Measurements from ENCODE around the gene ASB18.

The ASB18 gene

DNA sequence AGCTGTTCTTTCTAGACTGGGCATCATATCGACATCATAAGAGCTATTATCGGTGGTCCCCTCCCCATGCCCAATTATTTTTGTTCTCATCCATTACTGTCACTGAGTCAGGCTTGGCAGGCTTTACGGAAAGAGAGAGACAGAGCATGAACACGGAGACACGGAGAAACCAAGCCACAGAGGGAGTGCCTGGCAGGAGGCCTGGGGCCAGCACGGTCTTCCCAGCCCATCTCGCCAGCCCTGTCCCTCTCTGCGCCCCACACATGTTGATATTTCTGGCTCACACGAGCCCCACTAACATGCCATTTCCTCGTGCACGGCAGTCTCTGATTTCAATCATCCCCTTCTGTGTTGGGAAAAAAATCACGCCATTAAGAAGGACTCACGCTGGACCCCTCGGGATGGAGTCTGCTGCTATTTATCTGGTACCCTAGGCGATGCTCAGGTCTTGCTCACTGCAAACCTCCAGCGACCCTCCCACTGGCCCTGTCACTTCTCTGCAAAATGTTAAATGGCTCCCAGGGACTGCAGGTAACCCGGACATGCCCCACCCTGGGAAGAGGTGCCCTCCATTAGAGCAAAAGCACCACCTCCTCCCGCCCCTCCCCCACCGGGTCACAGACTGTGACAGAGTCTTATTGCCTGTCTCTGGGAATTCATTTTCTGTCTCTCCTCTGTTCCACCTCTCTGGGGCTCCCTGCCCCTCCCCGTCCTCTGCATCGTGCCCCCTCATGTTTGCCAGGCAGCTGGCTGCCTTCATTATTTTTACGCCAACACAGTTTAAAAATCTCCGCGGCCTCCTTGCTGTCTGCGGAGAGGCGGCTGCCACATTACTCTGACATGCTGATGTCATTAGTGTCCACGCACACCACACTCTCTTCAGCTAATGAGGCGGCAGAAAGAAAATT is 55.9 kb downstream of the ASB18 start:
- peak in 1 of 14 donors; percentile 1 for DNase-seq

DNA sequence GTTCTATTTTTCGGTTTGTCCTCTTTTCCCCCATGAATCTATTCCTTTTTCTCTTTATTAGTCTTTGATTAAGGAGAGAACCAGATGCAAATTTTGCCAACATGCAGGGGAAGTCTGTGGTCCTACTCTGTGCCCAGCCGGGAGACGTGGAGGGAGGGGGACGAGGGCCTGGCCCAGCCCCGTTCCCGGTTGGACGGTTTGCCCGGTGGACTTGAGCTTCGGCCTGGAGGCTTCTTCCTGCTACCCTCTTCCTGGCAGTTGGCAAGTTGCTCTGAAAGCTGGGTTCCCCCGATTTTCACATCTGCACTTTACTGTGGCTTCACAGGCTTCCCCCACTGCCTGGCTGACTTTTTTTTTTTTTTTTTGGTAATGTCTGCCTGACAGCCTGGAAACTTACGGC is 56.7 kb downstream of the ASB18 start:
- no peak for DNase-seq

DNA sequence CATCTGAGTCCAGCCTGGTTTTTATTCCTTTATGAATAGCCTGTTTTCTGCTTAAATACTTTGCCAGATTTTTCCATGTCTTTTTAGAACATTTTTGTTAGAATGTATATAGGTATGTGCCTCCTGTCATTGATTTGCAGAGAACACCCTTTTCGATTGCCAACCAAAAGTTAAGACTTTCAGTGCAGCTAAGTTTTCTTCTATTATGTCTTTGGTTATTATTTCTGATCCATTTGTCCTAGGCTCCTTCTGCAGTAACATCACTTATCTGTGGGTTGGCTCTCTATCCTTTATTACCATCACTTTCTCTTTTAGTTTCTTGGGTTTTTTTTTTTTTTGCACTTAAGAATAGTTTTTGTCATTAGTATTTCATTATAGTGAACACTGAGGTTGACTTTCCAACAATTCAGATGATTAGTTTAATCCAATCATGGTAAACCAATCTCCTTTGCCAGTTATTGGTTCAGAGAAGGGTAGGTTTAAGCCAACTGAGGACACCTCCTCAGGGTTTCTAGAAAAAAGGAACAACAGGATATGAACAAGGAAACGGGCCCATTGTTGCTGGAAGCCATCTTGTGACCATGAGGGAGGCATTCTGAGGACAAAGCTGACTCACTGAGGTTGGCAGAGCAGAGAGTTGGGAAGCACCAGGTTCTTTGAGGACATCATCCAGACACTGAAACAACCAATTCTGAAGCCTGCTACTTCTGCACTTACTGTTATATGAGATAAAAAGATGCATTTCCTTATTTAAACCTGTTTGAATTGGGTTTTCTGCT is 58.1 kb downstream of the ASB18 start:
- no peak for DNase-seq

DNA sequence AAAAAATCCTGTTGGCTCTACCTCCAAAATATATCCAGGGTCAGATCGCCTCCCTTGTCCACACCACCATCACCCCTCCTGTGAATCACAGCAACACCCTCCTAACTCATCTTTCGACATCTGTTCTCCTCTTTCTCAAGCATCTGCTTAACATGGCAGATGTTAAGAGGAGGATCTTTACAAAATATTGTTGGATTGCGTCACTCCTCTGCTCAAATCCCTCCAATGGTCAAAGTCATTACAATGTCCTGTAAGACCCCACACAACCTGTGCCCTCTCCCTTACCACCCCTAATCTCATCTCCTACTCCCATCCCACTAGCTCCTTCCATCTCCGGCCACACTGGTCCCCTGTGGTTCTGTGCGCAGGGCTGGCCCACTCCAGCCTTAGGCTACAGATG is 59.3 kb downstream of the ASB18 start:
- DNase-seq: no peak

DNA sequence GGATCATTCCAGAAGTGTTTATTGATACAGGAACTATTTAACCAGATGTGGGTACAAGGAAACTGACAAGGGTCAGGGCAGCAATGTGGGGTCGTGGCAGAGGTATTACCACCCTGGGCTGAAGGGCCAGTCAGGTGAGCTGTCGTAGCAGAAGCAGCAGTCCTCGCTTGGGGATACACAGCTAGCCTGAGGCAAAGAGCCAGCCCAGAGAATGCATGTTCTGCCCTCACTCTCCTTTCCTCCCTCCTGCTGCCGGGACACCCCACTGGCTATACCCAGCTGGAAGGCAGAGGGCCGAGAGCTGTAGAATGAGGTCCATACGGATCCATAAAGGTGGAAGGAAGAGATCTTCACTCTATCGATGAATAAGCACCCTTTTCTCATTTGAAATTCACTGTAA is 63.8 kb downstream of the ASB18 start:
- no peak for DNase-seq

DNA sequence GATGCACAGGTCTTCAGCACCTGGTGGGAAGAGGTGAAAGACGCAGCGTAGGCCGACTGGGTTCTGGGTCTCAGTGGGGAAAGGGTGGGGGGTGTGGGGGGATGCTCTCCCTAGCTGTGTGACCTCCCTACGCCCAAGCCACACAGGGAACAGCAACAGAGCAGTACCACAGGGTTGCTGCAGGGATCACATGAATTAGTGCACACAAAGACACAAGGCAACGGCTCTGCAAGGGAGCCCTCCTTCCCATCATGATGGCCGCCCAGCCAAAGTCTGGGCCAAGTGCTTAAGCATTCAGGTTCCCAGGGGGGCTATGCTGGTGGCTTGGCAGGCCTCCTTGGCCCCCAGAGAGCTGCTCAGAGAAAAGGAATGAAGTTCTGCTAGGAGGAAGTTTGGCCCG is 67.8 kb downstream of the ASB18 start:
- no peak for DNase-seq

DNA sequence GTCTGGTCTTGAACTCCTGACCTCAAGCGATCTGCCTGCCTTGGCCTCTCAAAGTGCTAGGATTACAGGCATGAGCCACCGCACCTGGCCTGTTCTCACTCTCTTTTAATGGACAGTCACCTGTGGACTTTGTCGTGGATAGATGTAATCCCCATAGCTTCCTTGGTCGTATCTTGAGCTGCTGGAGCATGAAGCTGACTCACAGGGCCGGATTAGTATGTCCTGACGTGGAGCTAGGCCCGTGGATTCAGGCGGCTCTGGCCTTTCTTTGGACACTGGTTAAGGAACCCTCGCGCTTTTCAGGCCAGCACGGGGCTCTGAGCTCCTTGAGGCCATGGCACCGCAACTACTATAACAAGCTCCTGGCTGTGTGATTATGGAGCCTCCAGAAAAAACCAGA is 68.5 kb downstream of the ASB18 start:
- DNase-seq: no peak

DNA sequence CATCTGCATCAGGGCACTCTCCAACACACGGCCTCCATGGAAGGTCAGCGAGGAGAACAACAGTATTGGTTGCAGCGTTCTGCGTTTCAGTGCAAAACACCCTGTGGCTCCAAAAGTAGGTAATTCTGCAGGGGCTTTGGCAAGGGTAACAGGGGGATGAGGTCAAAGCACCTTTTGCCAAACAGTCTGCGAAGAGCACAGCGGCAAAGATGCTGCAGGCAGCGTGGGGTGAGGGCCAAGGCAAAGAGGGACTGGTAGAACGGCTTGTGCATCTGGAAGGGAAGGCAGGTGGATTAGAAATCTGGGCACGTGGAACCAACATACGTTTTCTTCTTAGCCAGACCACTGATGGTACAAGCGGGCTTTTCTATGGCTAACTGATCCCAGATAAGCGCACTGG is 69.4 kb downstream of the ASB18 start:
- no peak for DNase-seq

DNA sequence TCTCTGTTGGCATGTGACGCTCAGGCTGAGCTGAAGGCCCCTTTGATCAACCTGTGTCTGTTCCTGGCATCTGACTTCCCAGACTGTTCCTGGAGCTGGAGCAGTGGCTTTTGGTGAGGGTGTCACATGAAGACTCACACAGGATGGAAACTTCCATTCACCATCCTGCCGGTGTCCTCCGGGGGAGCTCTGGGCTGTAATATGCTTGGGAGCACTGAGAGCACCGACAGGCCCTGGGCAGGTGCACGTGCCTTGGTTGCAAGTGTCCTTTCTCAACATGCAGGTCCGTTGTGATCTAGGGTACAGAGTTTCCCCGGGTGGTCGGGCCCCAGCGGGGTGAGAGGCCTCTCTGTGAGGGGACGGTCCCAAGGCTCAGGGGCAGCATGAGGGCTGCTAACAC is 71.2 kb downstream of the ASB18 start:
- no peak for DNase-seq

DNA sequence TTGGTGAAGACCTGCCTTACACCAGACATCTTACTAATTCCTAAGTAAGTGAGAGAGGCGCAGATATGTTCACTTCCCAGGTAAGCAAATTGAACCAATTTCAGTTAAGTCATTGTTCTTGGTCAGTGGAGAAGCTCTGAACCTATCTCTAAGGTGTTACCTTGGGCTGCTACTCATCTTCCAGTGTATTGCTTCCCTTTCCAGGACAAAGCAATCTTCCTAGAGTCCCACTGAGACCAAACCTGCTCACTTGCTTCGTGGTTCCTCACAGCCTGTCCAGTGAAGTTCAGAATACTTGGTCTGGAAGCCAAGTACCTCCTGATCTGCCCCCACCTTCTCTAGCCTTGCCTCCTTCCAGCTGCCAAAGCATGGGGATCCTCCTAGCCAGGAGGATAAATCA is 73.5 kb downstream of the ASB18 start:
- DNase-seq: no peak

DNA sequence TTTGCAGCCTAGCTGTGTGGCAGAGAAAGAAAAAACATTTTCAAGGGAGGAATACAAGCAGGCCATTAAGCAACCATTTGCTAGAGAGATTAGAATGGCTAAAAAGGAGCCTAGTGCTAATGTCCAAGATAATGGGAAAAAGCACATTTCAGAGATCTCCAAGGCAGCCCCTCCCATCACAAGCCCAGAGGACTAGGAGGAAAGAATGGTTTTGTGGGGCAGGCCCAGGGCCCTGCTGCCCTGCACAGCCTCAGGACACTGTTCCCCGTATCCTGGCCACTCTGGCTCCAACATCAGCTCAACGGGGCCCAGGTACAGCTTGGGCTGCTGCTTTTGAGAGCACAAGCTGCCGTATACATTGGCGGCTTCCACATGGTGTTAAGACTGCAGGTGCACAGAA is 79.5 kb downstream of the ASB18 start:
- DNase-seq: no peak

DNA sequence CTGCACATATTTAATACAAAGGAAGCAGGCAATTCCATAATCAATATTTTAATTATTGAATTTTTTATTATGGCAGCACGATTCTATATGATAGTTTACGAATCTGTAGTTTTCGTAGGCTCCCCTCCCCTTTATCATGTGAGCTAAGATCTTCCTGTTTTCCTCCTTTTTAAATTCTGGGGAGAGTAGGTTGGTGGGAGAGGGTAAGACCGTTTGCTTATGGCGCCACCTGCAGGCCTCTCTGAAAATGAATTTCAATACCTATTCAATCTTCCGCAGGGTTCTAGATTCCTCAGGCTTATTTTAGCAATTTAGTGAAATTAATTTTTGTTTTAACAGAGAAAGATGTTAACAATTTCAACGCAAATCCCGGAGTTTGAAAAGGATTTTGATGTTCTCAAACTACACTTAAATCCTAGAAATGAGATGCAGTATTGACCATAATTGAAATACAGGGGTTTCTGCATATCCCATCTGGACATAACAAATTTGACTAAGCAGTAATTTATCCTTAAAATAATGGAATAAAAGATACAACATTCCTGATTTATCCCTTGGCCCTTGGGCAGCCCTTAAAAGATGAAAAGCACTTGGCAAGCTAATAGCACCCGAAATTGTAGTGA is 83.3 kb downstream of the ASB18 start:
- DNase-seq: peak in 1 of 14 donors; percentile 47

DNA sequence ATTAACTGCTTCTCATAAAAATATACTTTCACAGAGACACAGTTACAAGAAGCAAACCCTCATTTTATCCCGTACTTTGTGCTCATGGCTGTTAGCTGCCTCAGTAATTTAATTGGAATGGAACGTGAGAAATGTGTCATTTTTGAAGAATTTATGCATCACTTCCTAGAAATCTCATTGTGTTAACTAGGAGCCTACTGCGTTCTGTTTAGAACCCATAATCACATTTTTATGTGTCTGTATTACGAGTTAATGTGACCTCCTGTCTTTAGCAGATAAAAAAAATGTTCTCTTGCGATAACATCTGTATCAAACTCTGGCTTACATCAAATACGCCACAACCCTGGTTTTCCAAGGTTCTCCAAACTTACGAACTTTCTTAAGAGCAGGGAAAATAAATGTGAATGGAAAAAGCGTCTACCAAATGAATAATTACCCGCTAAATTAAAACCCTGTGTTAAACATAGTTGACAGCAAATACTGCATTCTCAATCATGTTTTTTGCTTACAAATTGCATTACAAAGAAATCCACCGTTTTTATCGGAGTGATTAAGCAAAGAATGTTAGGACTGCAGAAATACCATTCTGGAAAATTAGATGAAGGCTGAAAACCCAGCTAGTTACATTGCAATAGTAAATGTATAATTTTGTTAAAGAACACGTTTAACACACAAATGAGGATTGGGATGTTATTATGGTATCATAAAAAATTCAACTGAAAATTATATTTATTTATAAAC is 84.0 kb downstream of the ASB18 start:
- DNase-seq: no peak

DNA sequence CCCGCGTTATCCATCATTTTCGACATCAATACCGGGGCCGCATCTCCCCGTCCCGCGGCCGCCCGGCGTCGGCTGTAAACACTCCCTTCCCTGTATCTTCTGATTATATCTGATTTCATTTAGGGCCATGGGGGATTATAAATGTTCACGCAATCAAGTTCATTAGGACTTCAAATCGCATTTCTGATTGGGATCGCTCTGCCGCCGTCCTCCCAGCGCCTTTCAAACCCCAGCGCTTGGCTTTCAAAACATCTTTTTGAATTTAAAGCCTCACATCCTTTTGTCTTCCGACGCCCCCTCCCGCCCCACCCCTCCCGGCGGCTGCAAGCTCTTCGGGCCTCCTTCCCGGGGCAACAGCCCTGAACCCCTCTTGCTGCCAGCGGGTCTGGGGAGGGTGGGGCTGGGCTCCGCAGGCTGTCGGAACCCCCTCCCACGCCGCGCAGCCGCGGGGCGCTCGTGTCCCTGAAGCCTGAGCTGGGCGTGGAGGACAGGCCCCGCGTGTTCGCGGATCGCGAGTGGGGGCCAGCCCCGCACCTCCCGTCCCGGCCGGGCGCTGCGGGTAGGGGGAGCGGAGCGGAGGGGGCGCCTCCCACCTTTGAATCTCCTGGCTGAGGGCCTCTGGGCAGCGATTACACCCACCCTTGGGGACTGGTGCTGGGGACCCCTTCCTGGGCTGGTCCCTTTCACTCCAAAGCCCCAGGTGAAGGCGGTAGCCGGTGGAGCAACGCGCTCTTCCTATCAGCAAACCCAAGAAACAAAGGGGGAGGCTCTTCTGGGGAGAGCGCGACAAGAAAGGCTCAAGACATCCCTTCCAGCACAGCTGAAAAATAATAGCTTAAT is 84.8 kb downstream of the ASB18 start:
- no peak for DNase-seq

DNA sequence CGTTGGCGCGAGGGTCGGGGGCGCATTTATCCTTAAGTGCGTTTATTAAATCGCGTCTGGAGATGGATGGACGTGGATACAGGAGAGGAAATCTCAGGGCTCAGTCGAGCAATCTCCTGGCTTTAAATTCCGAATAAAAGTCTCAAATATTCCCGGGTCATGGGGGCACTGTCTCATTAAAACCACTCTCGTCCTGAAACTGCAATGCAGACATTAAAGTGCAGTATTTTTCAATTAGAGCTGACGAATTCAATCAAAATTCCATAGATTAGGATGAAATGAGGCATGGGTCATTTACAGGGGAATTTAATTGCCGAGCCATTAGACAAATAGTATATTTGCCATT is 85.3 kb downstream of the ASB18 start:
- no peak for DNase-seq

DNA sequence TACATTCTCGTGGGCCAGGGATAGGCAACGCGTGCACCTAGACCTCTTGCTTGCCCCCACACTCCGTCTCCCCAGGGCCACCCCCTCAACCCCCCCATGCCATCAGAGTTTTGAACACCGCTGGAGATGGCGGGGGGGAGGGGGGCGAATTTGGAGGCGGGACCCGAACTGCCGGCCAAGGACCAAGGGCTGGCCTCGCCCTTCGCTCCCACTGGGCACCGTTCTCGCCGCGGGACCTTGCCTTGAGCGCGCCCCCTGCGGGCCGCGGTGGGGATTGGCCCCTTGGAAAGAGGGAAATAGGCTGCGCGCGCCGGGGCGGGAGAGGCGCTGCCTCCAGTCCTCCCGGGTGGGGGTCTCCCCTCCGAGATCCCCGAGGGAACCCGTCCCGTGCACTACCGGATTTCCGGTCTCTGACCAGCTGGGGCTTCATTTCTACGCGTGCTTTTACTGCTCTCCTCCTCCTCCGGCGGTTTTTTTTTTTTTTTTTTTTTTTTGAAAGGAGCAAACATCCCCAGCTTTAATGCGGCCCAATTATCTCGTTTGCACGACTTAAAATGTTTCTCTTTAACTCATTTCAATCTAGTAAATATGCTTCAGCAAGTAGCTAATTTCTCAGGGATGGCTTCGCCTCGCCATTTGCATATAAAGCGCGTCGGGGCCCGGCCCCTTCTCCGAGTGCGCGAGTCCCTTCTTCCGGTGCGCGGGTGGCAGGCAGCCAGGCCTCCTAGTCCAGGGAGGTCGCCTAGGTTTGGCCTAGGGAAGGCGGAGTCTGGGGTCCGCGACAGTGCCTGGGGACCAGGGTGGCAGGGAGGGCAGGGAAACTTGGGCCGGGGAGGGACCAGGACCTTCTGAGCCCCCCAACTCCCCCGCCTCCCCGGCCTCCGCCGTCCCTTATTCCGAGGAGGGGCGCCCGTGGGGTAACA is 86.0 kb downstream of the ASB18 start:
- peak in 6 of 14 donors; percentile 17 to 59 (median 24) for DNase-seq

DNA sequence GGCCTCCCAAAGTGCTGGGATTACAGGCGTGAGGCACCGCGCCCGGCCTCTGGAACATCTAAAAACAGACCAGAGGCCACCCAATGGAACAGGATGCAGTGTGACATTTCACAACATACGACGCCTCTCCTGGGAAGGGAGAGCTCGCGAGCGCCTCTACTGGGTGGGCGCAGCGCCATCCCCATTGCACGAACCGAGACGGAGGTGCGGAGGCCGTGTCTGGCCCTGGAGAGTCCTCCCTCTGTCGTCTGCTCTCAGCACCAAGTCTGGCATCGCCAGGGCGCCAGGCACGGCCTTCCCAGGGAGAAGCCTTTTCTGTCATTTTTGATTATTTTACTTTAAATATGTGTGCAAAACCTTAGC is 86.6 kb downstream of the ASB18 start:
- DNase-seq: peak in 1 of 14 donors; percentile 28

DNA sequence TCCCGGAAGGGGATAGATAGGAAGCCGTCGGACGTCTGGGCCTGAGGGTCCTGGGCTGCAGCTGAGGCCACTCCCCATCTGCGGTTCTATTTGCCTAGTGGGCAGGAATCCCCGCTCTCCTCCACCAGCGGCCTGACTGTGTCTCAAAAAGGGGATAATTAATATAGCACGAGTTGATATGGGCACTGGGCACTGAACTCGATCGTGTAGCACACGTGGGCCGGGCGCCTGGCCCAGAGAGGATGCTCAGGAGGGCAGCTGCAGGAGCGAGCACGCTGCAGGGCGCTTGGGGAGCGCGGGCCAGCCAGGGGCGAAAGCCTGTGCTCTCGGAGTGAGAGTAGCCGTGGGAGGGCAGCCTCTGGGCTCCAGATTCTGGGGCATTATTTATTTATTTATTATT is 87.3 kb downstream of the ASB18 start:
- DNase-seq: no peak

DNA sequence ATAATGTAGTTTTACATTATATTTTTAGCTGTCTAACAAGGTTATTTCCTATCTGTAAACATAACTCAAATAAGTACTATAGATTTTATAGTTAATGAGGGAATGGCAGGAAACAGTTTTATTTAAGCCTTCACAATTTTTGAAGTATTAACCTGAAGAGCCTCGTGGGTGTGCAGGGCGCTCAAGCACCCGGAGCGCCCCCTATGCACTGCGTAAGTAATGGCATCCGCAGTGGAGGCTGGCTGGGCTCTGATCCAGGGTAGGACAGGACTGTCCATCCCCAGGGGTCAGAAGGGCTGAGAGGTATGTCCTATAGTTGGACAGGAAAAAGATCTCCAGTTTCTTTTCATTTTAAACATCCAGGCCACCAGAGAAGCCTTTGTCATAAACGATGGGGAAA is 87.8 kb downstream of the ASB18 start:
- DNase-seq: no peak

DNA sequence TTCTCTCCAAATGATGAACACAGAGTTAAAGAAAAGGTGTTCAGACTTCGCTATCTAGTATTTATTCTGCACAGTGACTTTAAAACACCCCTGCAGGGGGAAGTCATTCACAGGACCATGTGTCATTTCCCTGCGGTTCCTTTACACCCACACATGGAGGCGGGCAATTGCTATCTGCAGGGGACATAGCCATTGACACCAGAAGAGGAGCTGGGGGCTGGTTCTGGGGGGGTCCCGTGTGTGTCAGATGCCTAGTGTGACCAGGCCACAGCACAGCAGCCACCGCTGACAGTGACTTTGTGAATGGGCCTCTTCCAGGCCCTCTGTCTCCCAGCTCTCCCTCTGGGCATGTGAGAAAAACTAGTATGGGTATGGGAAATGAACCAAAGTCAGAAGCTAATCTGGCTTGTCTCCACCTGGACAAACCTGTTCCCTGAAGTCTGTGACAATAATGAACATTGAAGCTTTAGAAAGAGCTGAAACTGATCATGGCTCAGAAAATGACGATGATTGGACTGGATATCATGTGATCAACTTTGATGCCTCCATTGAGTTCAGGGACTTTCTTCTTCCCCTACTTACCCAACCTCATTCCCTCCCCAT is 88.6 kb downstream of the ASB18 start:
- DNase-seq: no peak
